Bronchial epithelial cell (primary cell): ENCODE data around the gene ALDH16A1. TPM values are rescaled to one million over a fixed set of nuclear protein-coding genes. Genes with fewer than 3 reads are reported as not detected.

Experiments
- DNase-seq: peaks from one replicate; pipeline ENCODE4 v3.0.0-alpha.2; 2010; ENCODE audit warnings: low read depth
- FAIRE-seq: peaks from 2 replicates; lab custom pipeline; 2011; peaks lifted over from hg19 to GRCh38; lab: Jason Lieb, UNC
- H3K27me3 ChIP-seq: 2 replicates; pipeline ENCODE4 v1.5.1; 2011; ENCODE audit warnings: low read length; ENCODE audit not compliant: control insufficient read depth, insufficient read depth
- H3K36me3 ChIP-seq: 2 replicates; pipeline ENCODE4 v1.5.1; 2011; ENCODE audit warnings: low read length; ENCODE audit not compliant: control insufficient read depth, insufficient read depth
- H3K4me3 ChIP-seq: 2 replicates; pipeline ENCODE4 v1.5.1; 2011; ENCODE audit warnings: mild to moderate bottlenecking, low read depth, low read length, control low read depth
- CTCF ChIP-seq: IDR thresholded peaks from 2 replicates; pipeline ENCODE4 v1.5.1; 2011; ENCODE audit warnings: mild to moderate bottlenecking, moderate library complexity, low read length, control low read depth, inconsistent platforms; ENCODE audit not compliant: insufficient read depth, severe bottlenecking
- total RNA-seq: library from RNA; depleted of rRNA; stranded (reverse); fragments of >200 nt; gene quantifications from 2 replicates; pipeline ENCODE4 v1.2.1, GENCODE V29; 2014

ALDH16A1 gene
- total RNA-seq, 1 donor from 2014 or later = 29.2 TPM

- Histone ChIP-seq H3K4me3 (no peak overlapping the region), H3K36me3 (no peaks in the 10 kb centered on the region), H3K27me3 (peaks cover 23% of the 10 kb centered on the region)
- TF ChIP-seq CTCF = no peak
- no peak for FAIRE-seq
- DNase-seq = no peak
Measured at GRCh38 chr19:49415810-49416200, 37.2 kb upstream of the ALDH16A1 start.

GRCh38 chr19:49417088-49417487, 35.9 kb upstream of the ALDH16A1 start:
- peaks cover 26% of the 10 kb centered on the region for H3K27me3 ChIP-seq

GRCh38 chr19:49418511-49418910, 34.5 kb upstream of the ALDH16A1 start:
- no peak for TF ChIP-seq CTCF
- no peak overlapping the region for H3K4me3 ChIP-seq
- no peaks in the 10 kb centered on the region for H3K36me3 ChIP-seq
- no peak for DNase-seq
- peaks cover 33% of the 10 kb centered on the region for H3K27me3 ChIP-seq
- FAIRE-seq = no peak

More at GRCh38 chr19:49417088-49417487, 35.9 kb upstream of the ALDH16A1 start:
- no peak for FAIRE-seq
- DNase-seq = no peak
- no peak for TF ChIP-seq CTCF
- no peak overlapping the region for H3K4me3 ChIP-seq
- H3K36me3 ChIP-seq = no peaks in the 10 kb centered on the region

GRCh38 chr19:49419173-49419572, 33.9 kb upstream of the ALDH16A1 start:
- TF ChIP-seq CTCF = no peak
- Histone ChIP-seq H3K4me3 (no peak overlapping the region), H3K27me3 (peaks cover 35% of the 10 kb centered on the region), H3K36me3 (no peaks in the 10 kb centered on the region)
- DNase-seq (no peak), FAIRE-seq (no peak)

GRCh38 chr19:49420227-49420626, 32.8 kb upstream of the ALDH16A1 start:
- peaks cover 36% of the 10 kb centered on the region for H3K27me3 ChIP-seq
- no peak overlapping the region for H3K4me3 ChIP-seq
- no peak for TF ChIP-seq CTCF
- H3K36me3 ChIP-seq = no peaks in the 10 kb centered on the region
- DNase-seq (no peak), FAIRE-seq (no peak)
